HepG2 (cell line): ENCODE results near the gene NPW. TPM values are rescaled to one million over a fixed set of nuclear protein-coding genes. Genes with fewer than 3 reads are reported as not detected.

Experiments
- CREB1 ChIP-seq, 2 experiments: fragments of 450-650 bp in 1 of 2; IDR thresholded peaks; 2 replicates each; pipeline ENCODE4 v1.6.1; 2016 to 2017; ENCODE audit warnings: control low read depth in 1 of 2, mild to moderate bottlenecking in 1 of 2, missing compliant biosample characterization in 1 of 2, missing genetic modification characterization in 1 of 2
- DPF2 ChIP-seq: sonication (generic); formaldehyde crosslinking; IDR thresholded peaks from 2 replicates; pipeline ENCODE4 v1.4.0; 2020; ENCODE audit warnings: mild to moderate bottlenecking, low read depth, missing genetic modification reagents, borderline replicate concordance
- FOXC1 ChIP-seq: sonication (generic); formaldehyde crosslinking; IDR thresholded peaks from 2 replicates; pipeline ENCODE4 v1.8.0; 2022; ENCODE audit warnings: mild to moderate bottlenecking, missing genetic modification reagents, borderline replicate concordance
- HNRNPL ChIP-seq: fragments of 200-400 bp; formaldehyde crosslinking; IDR thresholded peaks from 2 replicates; pipeline ENCODE4 v1.6.1; 2017; ENCODE audit warnings: mild to moderate bottlenecking, low read depth, low read length
- KDM2A ChIP-seq: sonication (generic); formaldehyde crosslinking; IDR thresholded peaks from 2 replicates; pipeline ENCODE4 v1.4.0; 2020; ENCODE audit warnings: low read depth, missing genetic modification reagents, borderline replicate concordance
- POLR2A ChIP-seq, 2 experiments: IDR thresholded peaks; 2 replicates each; pipeline ENCODE4 v1.6.1; 2011; ENCODE audit warnings: low read depth in 2 of 2, low read length in 2 of 2, mild to moderate bottlenecking in 1 of 2, moderate library complexity in 1 of 2; ENCODE audit not compliant: insufficient read depth in 1 of 2
- POLR2G ChIP-seq: fragments of 200-400 bp; formaldehyde crosslinking; IDR thresholded peaks from 2 replicates; pipeline ENCODE4 v1.6.1; 2018; ENCODE audit warnings: mild to moderate bottlenecking, low read depth, low read length, moderate library complexity
- SRSF1 ChIP-seq: fragments of 200-400 bp; formaldehyde crosslinking; optimal IDR thresholded peaks from 2 replicates; pipeline ENCODE3; 2017; ENCODE audit warnings: mild to moderate bottlenecking, low read depth, low read length, moderate library complexity
- SUZ12 ChIP-seq: fragments of 150-350 bp; IDR thresholded peaks from 2 replicates; pipeline ENCODE4 v1.6.1; 2014; ENCODE audit warnings: low read depth, low read length
- ZNF251 ChIP-seq: sonication (generic); formaldehyde crosslinking; IDR thresholded peaks from 2 replicates; pipeline ENCODE4 v1.9.0; 2021; ENCODE audit warnings: mild to moderate bottlenecking, missing genetic modification reagents
- ZNF326 ChIP-seq: sonication (generic); formaldehyde crosslinking; IDR thresholded peaks from 2 replicates; pipeline ENCODE4 v1.4.0; 2020; ENCODE audit warnings: missing genetic modification reagents, borderline replicate concordance
- ZNF441 ChIP-seq: sonication (generic); formaldehyde crosslinking; IDR thresholded peaks from 2 replicates; pipeline ENCODE4 v1.7.0; 2021; ENCODE audit warnings: missing genetic modification reagents, borderline replicate concordance
- polyA plus RNA-seq, 8 experiments: library from polyadenylated mRNA; depleted of rRNA in 3 of 8; stranded (reverse) in 7 of 8; unstranded in 1 of 8; fragments of >200 nt; fragmentation: Illumina TruSeq in 4 of 8; extraction: Trizol in 4 of 8; gene quantifications; 2 replicates each; pipeline versions ENCODE4 v1.2.1 to v1.2.3, GENCODE V29; 2011 to 2016; ENCODE audit warnings: low read depth in 4 of 8, missing spikeins in 1 of 8, mixed read lengths in 1 of 8; ENCODE audit not compliant: insufficient read depth in 1 of 8
- total RNA-seq, 5 experiments: library from RNA; depleted of rRNA; stranded (reverse); fragments of >200 nt; fragmentation: Illumina TruSeq; extraction: Trizol; gene quantifications; 2 replicates each; pipeline ENCODE4 v1.2.3, GENCODE V29; 2016; ENCODE audit warnings: low read depth in 1 of 5
- TF ChIP-seq, protein P1 (sequence below): sonication (generic); formaldehyde crosslinking; IDR thresholded peaks from 2 replicates; pipeline ENCODE4 v1.5.0; 2020; ENCODE audit warnings: mild to moderate bottlenecking, missing genetic modification reagents, borderline replicate concordance
- TF ChIP-seq, protein P2 (sequence below): sonication (generic); formaldehyde crosslinking; IDR thresholded peaks from 2 replicates; pipeline ENCODE4 v1.5.0; 2020; ENCODE audit warnings: mild to moderate bottlenecking, missing genetic modification reagents

The NPW gene
- total and polyA plus RNA-seq, 2 of the 13 experiments (the other 11 are each of a cell fraction or from before 2014, with no cell fraction given): 0.24 to 0.97 TPM

GRCh38 chr16:1982013-1982433 lies 37.6 kb upstream of the NPW start (continued):
- TF ChIP-seq FOXC1 (CRISPR knock-in tag) (no peak), DPF2 (CRISPR knock-in tag) (no peak), CREB1 (IDR thresholded peaks at IDR 0.05) (no peak), CREB1 (CRISPR knock-in tag; IDR thresholded peaks at IDR 0.05) (no peak), SUZ12 (no peak), POLR2G (peak; percentile 49; the same call in 1 of the 2 replicates), HNRNPL (0 out of 2 replicates have a peak, but pooled peaks have one; percentile 64), ZNF251 (no peak), SRSF1 (peak; percentile 46), KDM2A (peak; percentile 21; the same call in 1 of the 2 replicates), ZNF326 (CRISPR knock-in tag) (no peak), POLR2A (IDR thresholded peaks at IDR 0.05; ENCODE audit: insufficient read depth in 1 of 2, low read depth in 2 of 2, low read length in 2 of 2) (peak; percentile 23 to 33; a peak in 2 of 4 replicates), ZNF441 (CRISPR knock-in tag) (no peak)
- TF ChIP-seq, protein P1, sequence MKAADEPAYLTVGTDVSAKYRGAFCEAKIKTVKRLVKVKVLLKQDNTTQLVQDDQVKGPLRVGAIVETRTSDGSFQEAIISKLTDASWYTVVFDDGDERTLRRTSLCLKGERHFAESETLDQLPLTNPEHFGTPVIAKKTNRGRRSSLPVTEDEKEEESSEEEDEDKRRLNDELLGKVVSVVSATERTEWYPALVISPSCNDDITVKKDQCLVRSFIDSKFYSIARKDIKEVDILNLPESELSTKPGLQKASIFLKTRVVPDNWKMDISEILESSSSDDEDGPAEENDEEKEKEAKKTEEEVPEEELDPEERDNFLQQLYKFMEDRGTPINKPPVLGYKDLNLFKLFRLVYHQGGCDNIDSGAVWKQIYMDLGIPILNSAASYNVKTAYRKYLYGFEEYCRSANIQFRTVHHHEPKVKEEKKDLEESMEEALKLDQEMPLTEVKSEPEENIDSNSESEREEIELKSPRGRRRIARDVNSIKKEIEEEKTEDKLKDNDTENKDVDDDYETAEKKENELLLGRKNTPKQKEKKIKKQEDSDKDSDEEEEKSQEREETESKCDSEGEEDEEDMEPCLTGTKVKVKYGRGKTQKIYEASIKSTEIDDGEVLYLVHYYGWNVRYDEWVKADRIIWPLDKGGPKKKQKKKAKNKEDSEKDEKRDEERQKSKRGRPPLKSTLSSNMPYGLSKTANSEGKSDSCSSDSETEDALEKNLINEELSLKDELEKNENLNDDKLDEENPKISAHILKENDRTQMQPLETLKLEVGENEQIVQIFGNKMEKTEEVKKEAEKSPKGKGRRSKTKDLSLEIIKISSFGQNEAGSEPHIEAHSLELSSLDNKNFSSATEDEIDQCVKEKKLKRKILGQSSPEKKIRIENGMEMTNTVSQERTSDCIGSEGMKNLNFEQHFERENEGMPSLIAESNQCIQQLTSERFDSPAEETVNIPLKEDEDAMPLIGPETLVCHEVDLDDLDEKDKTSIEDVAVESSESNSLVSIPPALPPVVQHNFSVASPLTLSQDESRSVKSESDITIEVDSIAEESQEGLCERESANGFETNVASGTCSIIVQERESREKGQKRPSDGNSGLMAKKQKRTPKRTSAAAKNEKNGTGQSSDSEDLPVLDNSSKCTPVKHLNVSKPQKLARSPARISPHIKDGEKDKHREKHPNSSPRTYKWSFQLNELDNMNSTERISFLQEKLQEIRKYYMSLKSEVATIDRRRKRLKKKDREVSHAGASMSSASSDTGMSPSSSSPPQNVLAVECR (CRISPR knock-in tag): 0 out of 2 replicates have a peak, but pooled peaks have one; percentile 17
- TF ChIP-seq, protein P2, sequence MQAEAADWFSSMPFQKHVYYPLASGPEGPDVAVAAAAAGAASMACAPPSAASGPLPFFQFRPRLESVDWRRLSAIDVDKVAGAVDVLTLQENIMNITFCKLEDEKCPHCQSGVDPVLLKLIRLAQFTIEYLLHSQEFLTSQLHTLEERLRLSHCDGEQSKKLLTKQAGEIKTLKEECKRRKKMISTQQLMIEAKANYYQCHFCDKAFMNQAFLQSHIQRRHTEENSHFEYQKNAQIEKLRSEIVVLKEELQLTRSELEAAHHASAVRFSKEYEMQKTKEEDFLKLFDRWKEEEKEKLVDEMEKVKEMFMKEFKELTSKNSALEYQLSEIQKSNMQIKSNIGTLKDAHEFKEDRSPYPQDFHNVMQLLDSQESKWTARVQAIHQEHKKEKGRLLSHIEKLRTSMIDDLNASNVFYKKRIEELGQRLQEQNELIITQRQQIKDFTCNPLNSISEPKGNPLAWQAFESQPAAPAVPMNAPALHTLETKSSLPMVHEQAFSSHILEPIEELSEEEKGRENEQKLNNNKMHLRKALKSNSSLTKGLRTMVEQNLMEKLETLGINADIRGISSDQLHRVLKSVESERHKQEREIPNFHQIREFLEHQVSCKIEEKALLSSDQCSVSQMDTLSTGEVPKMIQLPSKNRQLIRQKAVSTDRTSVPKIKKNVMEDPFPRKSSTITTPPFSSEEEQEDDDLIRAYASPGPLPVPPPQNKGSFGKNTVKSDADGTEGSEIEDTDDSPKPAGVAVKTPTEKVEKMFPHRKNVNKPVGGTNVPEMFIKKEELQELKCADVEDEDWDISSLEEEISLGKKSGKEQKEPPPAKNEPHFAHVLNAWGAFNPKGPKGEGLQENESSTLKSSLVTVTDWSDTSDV (CRISPR knock-in tag): 0 out of 2 replicates have a peak, but pooled peaks have one; percentile 42
